Naive B cell (primary cell): ENCODE results near the gene TFCP2. TPM values are rescaled to one million over a fixed set of nuclear protein-coding genes. Genes with fewer than 3 reads are reported as not detected.

Experiments
- ATAC-seq, 2 donors: fragments of 150-1000 bp; cut with Tn5 transposase; 2 replicates each; pipeline ENCODE4 v1.10.0; 2021; ENCODE audit warnings: low read depth in 2 of 2, mild to moderate bottlenecking in 2 of 2, moderate library complexity in 2 of 2
- DNase-seq: peaks from one replicate; pipeline ENCODE4 v3.0.0; 2022
- H3K27ac Mint-ChIP-seq, 6 donors: one replicate each; pipeline ENCODE4 v1.8.0; 2020 to 2022; ENCODE audit warnings: mild to moderate bottlenecking in 6 of 6, mixed read lengths in 6 of 6, moderate library complexity in 5 of 6, inconsistent platforms in 2 of 6
- H3K27me3 Mint-ChIP-seq, 3 donors: one replicate each; pipeline ENCODE4 v1.8.0; 2021 to 2022; ENCODE audit warnings: mixed read lengths in 3 of 3, mild to moderate bottlenecking in 1 of 3
- H3K36me3 Mint-ChIP-seq, 2 donors: one replicate each; pipeline ENCODE4 v1.8.0; 2020 to 2022; ENCODE audit warnings: mixed read lengths in 2 of 2, inconsistent platforms in 1 of 2, mild to moderate bottlenecking in 1 of 2
- H3K4me1 Mint-ChIP-seq, 3 donors: one replicate each; pipeline ENCODE4 v1.8.0; 2020 to 2022; ENCODE audit warnings: mixed read lengths in 3 of 3, inconsistent platforms in 1 of 3, mild to moderate bottlenecking in 1 of 3, moderate library complexity in 1 of 3
- H3K4me3 Mint-ChIP-seq, 8 donors: one replicate each; pipeline ENCODE4 v1.8.0; 2020 to 2022; ENCODE audit warnings: mild to moderate bottlenecking in 8 of 8, mixed read lengths in 8 of 8, moderate library complexity in 8 of 8, inconsistent platforms in 2 of 8
- H3K9me3 Mint-ChIP-seq, 7 donors: one replicate each; pipeline ENCODE4 v1.8.0; 2020 to 2022; ENCODE audit warnings: mixed read lengths in 7 of 7, mild to moderate bottlenecking in 5 of 7, inconsistent platforms in 2 of 7, moderate library complexity in 1 of 7
- polyA plus RNA-seq, 6 donors: library from polyadenylated mRNA; unstranded; fragments of 300-500 nt; fragmentation: Illumina TruSeq; gene quantifications; one replicate each; pipeline ENCODE4 v1.2.3, GENCODE V29; 2021; ENCODE audit warnings: low read depth in 6 of 6

The TFCP2 gene
- polyA plus RNA-seq, 6 donors from 2014 or later, result 9.7 to 14.0 (median 13.1) TPM

DNA sequence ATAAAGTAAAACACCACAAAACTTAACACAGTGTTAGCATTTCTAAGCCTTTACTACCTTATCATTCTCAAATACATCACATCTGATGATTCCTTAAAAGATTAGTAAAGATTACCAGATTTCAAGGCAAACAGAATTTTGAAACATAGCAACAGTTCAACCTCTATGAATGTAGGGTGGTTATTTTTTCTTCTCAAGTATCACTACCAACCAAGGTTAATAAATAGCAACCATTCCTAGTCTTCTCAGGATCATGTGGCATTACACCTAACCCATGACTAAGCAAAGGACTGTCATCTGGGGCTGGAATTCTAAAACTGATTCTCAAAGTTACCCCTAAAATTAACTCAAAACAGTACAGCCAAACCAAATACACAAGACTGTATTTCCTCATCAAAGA, 50.1 kb downstream of the TFCP2 start:
- no peak for DNase-seq
- Mint-ChIP-seq H3K27ac (no peak overlapping the region), H3K36me3 (peaks cover 5 to 8% of the 10 kb centered on the region in 2 donors), H3K27me3 (no peaks in the 10 kb centered on the region), H3K9me3 (no peaks in the 10 kb centered on the region), H3K4me3 (no peak overlapping the region), H3K4me1 (peaks cover 0 to 7% (median 0%) of the 10 kb centered on the region in 3 donors)
- no peak for ATAC-seq

DNA sequence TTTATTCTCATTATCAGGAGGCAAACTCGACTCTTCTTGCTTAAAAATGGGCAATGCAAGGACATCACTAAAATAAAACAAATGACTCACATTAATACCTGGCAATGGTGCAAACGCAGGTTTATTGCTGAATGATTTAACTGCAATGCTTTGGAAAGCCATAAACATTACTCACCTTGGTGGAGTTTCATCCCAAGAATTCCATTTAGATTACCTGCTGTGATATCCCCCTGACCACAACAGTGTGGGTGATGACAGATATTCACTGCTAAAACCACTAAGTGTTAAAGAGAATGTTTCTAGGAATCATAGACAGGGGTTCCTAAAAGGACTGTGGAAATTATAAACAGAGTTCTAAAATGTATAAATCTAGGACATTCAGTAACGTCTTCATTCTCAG, 54.2 kb downstream of the TFCP2 start:
- H3K36me3 Mint-ChIP-seq, result peaks cover 7 to 12% of the 10 kb centered on the region in 2 donors
- H3K4me1 Mint-ChIP-seq, result peaks cover 0 to 3% (median 0%) of the 10 kb centered on the region in 3 donors
- ATAC-seq (no peak), DNase-seq (no peak)
- H3K9me3 Mint-ChIP-seq, result no peaks in the 10 kb centered on the region
- H3K27ac Mint-ChIP-seq, result no peak overlapping the region
- no peaks in the 10 kb centered on the region for H3K27me3 Mint-ChIP-seq
- no peak overlapping the region for H3K4me3 Mint-ChIP-seq

DNA sequence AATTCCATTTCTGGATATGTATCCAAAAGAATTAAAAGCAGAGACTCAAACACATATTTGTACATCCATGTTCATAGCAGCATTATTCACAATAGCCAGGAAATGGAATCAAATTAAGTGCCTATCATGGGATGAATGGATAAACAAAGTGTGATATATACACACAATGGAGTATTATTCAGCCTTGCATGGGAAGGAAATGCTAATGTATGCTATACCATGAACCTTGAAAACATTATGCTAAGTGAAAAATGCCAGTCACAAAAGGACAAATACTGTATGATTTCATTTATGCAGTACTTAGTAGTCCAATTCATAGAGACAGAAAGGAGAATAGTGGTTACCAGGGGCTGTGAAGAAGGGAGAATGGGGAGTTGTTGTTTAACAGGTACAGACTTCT, 57.4 kb downstream of the TFCP2 start:
- H3K36me3 Mint-ChIP-seq, result peaks cover 7 to 18% of the 10 kb centered on the region in 2 donors
- no peaks in the 10 kb centered on the region for H3K9me3 Mint-ChIP-seq
- DNase-seq, result no peak
- H3K4me3 Mint-ChIP-seq, result no peak overlapping the region
- peak overlapping the region in 1 of 6 donors; percentile 82 for H3K27ac Mint-ChIP-seq
- no peak for ATAC-seq
- H3K4me1 Mint-ChIP-seq, result peaks cover 0 to 5% (median 3%) of the 10 kb centered on the region in 3 donors
- H3K27me3 Mint-ChIP-seq, result no peaks in the 10 kb centered on the region

DNA sequence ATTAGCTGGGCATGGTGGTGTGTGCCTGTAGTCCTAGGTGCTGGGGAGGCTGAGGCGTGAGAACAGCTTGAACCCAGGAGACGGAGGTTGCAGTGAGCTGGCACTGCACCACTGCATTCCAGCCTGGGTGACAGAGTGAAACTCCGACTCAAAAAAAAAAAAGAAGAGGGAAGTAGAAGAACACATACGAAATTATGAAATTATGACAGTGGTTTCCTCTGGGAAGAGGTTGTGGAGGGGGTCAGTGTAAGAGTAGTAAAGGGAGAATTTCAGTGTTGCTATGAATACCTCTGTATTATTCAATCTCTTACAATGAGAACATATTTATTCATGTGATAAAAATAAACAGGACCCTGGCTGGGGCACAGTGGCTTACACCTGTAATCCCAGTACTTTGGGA, 64.8 kb downstream of the TFCP2 start:
- no peak for ATAC-seq
- Mint-ChIP-seq H3K36me3 (peaks cover 0 to 20% of the 10 kb centered on the region in 2 donors), H3K27ac (no peak overlapping the region), H3K4me1 (peaks cover 0 to under 1% (median 0%) of the 10 kb centered on the region in 3 donors), H3K4me3 (no peak overlapping the region), H3K27me3 (no peaks in the 10 kb centered on the region), H3K9me3 (no peaks in the 10 kb centered on the region)
- no peak for DNase-seq

DNA sequence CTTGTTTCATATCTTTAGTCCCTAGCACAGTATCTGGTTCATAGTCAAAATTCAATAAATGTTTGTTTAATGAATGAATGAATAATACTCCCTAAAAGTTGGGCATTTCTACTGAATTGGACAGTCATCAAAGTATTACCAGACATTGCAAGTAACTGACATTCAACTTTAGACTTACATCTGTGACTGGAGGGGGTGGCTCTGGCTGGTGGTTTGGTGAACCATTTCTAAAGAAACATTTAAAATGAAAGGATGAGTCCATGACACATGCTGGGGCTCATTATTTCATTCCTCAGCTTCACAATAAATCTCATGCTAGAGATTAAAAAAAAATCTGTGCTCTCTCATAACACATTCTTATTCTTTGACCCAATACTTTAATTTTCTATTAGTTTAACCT, 69.0 kb downstream of the TFCP2 start:
- Mint-ChIP-seq H3K4me1 (no peaks in the 10 kb centered on the region), H3K27ac (peak overlapping the region in 1 of 6 donors; percentile 4), H3K4me3 (no peak overlapping the region), H3K9me3 (no peaks in the 10 kb centered on the region), H3K36me3 (peaks cover 8 to 26% of the 10 kb centered on the region in 2 donors), H3K27me3 (no peaks in the 10 kb centered on the region)
- ATAC-seq (no peak), DNase-seq (no peak)

DNA sequence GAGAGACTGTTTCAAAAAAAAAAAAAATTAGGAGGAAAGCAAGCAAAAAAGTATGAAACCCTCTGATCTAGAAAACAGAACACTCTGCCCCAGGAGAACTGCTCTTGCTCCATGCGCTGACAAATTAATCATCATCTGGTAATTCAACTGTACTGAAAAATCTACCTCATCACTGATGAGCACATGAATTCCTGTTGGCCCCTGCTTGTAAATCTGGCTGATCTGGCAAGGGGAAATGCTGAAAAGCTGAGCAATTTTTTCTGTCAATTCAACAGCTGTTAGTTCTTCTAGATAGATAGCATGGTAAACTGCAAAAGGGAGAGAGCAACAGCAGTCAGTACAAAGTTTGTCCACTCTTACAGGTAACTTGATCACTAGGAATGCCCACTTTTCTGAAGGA, 74.3 kb downstream of the TFCP2 start:
- Mint-ChIP-seq H3K4me3 (no peak overlapping the region), H3K27me3 (no peaks in the 10 kb centered on the region), H3K9me3 (no peaks in the 10 kb centered on the region), H3K27ac (peak overlapping the region in 1 of 6 donors; percentile 11), H3K4me1 (no peaks in the 10 kb centered on the region), H3K36me3 (peaks cover 8 to 25% of the 10 kb centered on the region in 2 donors)
- no peak for ATAC-seq
- no peak for DNase-seq

DNA sequence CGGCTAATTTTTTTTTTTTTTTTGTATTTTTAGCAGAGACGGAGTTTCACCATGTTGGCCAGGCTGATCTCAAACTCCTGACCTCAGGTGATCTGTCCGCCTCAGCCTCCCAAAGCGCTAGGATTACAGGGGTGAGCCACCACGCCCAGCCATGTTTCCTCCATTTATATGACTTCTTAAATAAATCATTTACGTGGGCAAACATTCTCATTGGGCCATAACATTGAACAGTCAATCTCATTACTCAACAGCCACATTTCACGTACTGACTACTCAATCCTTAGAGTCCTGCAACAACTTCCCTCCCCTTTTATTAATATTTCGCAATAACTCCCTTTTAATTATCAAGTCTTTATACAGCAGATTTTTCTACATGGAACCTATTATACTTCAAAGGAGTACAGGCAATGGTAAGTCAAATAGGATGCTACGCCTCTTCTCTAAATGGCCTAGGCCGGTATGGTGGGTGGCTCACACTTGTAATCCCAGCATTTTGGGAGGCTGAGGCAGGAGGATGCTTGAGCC, 82.2 kb downstream of the TFCP2 start:
- no peaks in the 10 kb centered on the region for H3K4me1 Mint-ChIP-seq
- H3K4me3 Mint-ChIP-seq, result peak overlapping the region in 1 of 8 donors; percentile 7
- H3K27me3 Mint-ChIP-seq, result no peaks in the 10 kb centered on the region
- H3K36me3 Mint-ChIP-seq, result peaks cover 0 to 6% of the 10 kb centered on the region in 2 donors
- ATAC-seq (no peak), DNase-seq (no peak)
- no peaks in the 10 kb centered on the region for H3K9me3 Mint-ChIP-seq
- peak overlapping the region in 2 of 6 donors; percentile 39 to 47 for H3K27ac Mint-ChIP-seq

DNA sequence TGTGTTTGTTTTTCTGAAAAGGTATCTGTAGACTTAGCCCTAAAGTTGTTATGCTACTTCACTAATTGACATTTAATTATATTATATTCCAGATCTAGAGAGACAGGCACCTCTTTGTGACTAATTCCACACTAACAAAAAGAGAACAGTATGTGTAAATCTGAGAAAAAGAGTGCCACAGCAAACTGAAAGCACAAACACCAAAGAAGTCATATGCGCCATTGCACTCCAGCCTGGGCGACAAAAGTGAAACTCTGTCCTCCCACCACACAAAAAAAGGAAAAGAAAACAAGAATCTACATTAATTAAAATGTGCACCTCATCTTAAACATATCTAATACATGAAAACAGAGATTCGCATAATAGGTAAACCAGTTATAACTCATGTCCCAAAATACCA, 85.1 kb downstream of the TFCP2 start:
- ATAC-seq, result no peak
- H3K27ac Mint-ChIP-seq, result peak overlapping the region in 1 of 6 donors; percentile 32
- no peaks in the 10 kb centered on the region for H3K9me3 Mint-ChIP-seq
- no peaks in the 10 kb centered on the region for H3K36me3 Mint-ChIP-seq
- DNase-seq, result no peak
- H3K4me3 Mint-ChIP-seq, result peak overlapping the region in 1 of 8 donors; percentile 15
- no peaks in the 10 kb centered on the region for H3K27me3 Mint-ChIP-seq
- H3K4me1 Mint-ChIP-seq, result peaks cover 9 to 15% (median 12%) of the 10 kb centered on the region in 3 donors

DNA sequence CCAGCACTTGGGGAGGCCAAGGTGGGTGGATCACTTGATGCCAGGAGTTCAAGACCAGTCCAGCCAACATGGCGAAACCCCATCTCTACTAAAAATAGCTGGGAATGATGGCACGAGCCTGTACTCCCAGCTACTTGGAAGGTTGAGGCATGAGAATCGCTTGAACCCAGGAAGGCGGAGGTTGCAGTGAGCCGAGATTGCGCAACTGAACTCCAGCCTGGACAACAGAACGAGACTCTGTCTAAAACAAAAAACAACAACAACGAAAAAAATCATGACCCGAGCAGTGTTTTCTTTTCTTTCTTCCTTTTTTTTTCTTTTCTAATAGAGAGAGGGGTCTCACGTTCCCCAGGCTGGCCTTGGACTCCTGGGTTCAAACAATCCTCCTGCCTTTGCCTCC, 86.0 kb downstream of the TFCP2 start:
- DNase-seq (no peak), ATAC-seq (no peak)
- Mint-ChIP-seq H3K27ac (no peak overlapping the region), H3K4me1 (peaks cover 18 to 24% (median 21%) of the 10 kb centered on the region in 3 donors), H3K4me3 (peak overlapping the region in 1 of 8 donors; percentile 60), H3K9me3 (no peaks in the 10 kb centered on the region), H3K27me3 (no peaks in the 10 kb centered on the region), H3K36me3 (no peaks in the 10 kb centered on the region)

DNA sequence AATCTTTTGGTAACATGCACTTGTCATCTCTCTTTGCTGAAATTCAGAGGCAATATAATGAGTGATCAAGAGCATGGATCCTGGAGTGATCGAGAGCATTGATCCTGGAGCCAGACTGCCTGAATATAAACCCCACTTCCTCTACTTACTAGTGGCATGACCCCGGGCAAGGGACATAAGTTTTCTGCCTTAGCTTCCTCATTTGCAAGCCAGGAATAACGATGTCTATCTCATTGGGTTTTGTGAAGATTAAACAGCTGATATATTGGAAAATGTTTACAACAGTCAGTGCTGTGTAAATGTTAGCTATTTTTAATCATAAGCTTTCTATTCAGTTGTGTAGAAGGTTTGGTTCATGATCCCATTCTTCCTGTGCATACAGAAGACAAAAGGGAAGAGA, 87.2 kb downstream of the TFCP2 start:
- Mint-ChIP-seq H3K4me3 (peak overlapping the region in 2 of 8 donors; percentile 6 to 73), H3K36me3 (no peaks in the 10 kb centered on the region), H3K9me3 (no peaks in the 10 kb centered on the region), H3K4me1 (peaks cover 21 to 32% (median 22%) of the 10 kb centered on the region in 3 donors), H3K27me3 (no peaks in the 10 kb centered on the region), H3K27ac (no peak overlapping the region)
- DNase-seq (no peak), ATAC-seq (no peak)

DNA sequence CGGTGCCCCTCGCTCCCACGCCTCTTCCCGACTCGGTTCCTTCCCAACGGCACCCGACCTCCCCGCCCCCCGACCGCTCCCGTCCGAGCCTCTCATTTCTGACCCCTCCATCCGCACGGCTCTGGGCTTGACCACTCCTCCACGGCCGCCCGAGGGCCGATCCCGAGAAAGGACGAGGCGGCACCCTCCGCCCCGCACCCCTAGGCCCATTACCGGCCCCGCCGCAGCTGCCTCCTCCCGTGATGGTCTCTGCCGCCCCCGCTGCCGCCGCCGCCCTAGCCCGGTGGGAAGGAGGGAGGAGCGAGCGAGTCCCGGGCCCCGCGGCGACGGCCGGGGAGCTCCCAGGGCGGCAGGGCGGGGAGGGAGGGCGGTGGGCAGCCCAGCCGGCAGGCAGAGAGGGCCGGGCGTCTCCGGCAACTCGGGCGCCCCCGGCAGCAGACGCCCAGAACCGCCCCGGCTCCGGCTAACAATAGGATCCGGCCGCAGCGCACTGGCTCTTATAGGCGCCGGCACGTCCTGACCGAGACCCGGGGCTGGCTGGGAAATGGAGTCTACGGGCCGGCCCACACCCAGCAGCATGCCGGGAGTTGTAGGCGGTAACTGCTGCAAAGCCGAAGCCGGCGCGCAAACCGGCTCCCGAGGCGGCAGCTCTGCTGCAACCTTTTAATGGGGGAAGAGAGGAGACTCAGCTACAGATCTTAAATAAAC, 89.7 kb downstream of the TFCP2 start, which contains the start of gene CSRNP2:
TSS of gene CSRNP2 (minus strand) at position 471 of the 708 bp plus-strand sequence. CDS start 7,035 bp downstream, outside the sequence.
- H3K4me3 Mint-ChIP-seq, result peak within 1 kb of the TSS; percentile 91 to 99 (median 96)
- no peaks in the 10 kb centered on the region for H3K36me3 Mint-ChIP-seq
- ATAC-seq (peak; percentile 99 to 100), DNase-seq (peak; percentile 95)
- no peaks in the 10 kb centered on the region for H3K9me3 Mint-ChIP-seq
- peaks cover 25 to 32% (median 25%) of the 10 kb centered on the region in 3 donors for H3K4me1 Mint-ChIP-seq
- no peaks in the 10 kb centered on the region for H3K27me3 Mint-ChIP-seq
- H3K27ac Mint-ChIP-seq, result peak within 1 kb of the TSS in 5 of 6 donors; percentile 76 to 95 (median 93)

DNA sequence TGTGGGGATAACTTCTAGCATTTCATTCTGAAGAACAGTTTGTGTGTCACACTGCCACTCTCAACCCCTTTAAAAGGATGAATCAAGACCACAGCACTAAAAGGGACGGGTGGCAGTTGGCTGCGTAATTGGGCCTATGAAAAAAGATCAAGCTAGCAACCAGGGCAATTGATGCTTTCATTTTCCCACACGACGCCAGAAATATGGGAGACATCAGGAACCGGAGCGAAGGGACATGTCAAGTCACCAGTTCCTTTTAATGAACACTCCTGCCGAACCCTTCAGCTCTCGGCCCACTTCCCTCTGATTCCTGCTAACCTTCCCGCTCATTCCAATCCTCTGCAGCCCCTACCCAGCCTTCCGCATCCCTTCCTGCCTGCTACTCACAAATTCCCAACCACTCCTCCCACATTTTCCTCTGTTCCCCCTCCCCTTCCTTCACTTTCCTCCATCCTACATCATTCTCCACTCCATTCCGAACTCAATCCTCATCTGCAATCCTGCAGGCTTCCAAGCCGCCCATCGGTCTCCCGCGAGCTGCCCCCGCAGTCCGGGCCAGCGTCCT, 90.3 kb downstream of the TFCP2 start:
- no peak for ATAC-seq
- Mint-ChIP-seq H3K27ac (peak overlapping the region in 5 of 6 donors; percentile 64 to 95 (median 93)), H3K36me3 (no peaks in the 10 kb centered on the region), H3K4me1 (peaks cover 25 to 32% (median 25%) of the 10 kb centered on the region in 3 donors), H3K27me3 (no peaks in the 10 kb centered on the region), H3K9me3 (no peaks in the 10 kb centered on the region), H3K4me3 (peak overlapping the region; percentile 91 to 99 (median 96))
- DNase-seq, result peak; percentile 2

DNA sequence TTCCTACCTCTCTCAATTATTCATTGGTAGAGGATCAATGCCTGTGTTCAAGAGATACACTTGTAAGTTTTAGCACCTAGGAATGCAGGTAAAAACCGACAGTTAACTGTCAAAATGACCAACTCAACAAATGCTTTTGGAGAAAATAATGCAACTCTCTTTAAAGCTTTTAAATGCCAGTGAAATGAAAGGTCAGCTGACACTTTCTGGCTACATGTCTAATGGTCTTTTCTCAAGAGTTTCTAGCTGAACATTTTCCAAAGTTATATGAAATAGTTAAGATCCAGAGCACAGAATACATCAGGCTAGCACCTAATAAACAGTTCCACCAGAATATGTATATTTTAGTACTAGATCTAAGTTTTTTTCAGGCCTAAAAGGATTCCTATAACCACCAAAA, 91.5 kb downstream of the TFCP2 start:
- ATAC-seq (no peak), DNase-seq (no peak)
- H3K9me3 Mint-ChIP-seq, result no peaks in the 10 kb centered on the region
- no peaks in the 10 kb centered on the region for H3K27me3 Mint-ChIP-seq
- peak overlapping the region in 5 of 8 donors; percentile 91 to 99 (median 96) for H3K4me3 Mint-ChIP-seq
- no peaks in the 10 kb centered on the region for H3K36me3 Mint-ChIP-seq
- H3K27ac Mint-ChIP-seq, result no peak overlapping the region
- H3K4me1 Mint-ChIP-seq, result peaks cover 28 to 32% (median 29%) of the 10 kb centered on the region in 3 donors

DNA sequence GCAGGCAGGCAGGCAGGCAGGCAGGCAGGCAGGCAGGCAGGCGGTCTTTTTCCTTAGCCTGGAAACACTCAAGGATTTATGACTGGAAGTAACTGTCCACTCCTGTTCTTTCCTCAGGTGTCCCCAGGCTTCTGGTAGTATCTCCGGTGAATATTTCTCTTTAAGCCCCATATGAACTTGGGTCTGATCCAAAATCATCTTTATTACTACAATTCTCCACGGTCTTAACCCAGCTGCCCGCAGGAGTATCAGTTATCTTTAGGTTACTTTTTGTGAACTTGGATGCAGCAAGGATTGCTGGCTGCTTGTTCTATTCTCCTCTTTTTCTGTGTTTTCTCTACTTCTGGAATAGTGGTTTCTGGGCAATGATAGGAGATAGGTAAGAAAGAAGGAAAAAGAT, 92.8 kb downstream of the TFCP2 start:
- H3K4me3 Mint-ChIP-seq, result peak overlapping the region in 1 of 8 donors; percentile 40
- H3K27me3 Mint-ChIP-seq, result no peaks in the 10 kb centered on the region
- H3K4me1 Mint-ChIP-seq, result peaks cover 28 to 34% (median 30%) of the 10 kb centered on the region in 3 donors

More for the DNA sequence above, 92.8 kb downstream of the TFCP2 start:
- ATAC-seq (no peak), DNase-seq (no peak)
- Mint-ChIP-seq H3K36me3 (no peaks in the 10 kb centered on the region), H3K9me3 (no peaks in the 10 kb centered on the region), H3K27ac (peak overlapping the region in 1 of 6 donors; percentile 7)
